DMS 273 (cell line): ENCODE data around the gene PPP1R9B.

Experiments used
- DNase-seq: peaks from one replicate; lab custom pipeline; 2025; ENCODE audit not compliant: unreplicated experiment; lab: John Stamatoyannopoulos, UW

Gene PPP1R9B

DNA sequence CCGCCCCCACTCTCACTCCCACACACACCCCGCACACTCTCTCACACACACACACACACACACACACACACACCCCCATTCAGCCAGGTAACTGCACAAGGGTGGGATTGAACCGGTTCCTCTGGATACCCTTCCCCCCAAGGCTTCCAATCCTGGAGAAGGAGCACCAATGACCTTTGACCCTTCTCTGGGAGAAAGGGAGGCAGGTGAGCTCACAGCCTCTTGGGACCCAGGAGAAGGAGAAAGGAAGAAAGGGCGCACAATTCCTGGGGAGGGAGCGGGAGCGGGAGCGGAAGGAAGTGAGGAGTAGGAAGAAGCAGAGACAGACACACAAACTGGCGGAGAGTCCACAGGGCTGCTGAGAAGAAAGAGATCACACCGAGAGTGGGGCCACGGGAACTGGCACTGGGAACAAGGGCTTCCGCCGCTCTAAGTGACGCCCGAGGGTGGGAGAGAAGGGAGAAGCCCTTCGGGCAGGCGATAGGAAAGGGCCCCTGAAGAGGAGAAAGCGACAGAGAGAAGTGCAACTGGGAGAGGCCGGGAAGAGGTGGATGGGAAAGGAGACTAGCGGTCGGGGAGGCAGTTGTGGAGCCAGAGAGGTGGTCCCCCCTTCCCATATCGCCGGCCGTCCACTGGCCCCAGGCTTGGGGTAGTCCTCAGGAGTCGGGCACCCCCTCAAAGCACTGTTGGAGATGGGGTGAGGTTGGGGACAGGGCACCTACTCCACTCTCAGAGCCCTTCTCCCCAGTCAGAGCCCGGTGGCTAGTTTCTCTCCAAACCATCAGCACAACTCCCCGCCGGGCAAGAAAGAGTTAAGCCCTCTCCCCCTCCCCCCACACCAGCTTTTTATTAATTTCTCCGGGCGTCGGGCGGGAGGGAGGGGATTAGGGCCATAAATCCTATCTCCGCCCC lies 21.8 kb downstream of the PPP1R9B start:
- no peak for DNase-seq

DNA sequence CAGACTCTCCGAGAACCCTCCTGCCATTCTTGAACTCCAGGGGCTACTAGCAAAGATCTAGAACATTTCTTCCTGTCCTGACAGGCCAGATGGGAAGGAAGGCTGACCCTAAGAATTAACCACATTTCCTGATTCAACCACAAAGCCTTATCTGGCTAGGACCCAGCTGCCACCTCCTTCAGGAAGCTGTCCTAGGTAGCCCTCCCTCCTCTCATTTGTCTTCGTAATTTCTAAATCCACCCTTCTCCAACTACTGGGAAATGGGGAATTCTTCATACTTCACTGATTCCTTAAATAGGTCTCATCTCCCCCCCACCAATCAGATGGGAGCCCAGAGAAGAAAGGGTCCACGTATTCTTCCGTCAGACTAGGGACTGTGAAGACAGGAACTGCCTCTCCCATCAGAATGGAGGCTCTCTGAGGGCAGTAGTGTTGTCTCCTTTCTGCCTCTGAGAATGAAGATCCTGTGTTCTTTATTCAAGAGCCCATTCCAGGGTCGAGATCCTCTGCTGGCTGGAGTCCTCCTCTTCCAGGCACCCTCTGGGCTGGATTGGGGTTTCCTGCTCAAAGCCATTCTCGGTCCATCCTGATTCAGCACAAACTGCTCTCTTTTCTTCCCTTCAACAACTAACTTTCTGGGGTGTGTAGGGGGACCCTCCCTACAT lies 22.6 kb downstream of the PPP1R9B start:
- DNase-seq: no peak

DNA sequence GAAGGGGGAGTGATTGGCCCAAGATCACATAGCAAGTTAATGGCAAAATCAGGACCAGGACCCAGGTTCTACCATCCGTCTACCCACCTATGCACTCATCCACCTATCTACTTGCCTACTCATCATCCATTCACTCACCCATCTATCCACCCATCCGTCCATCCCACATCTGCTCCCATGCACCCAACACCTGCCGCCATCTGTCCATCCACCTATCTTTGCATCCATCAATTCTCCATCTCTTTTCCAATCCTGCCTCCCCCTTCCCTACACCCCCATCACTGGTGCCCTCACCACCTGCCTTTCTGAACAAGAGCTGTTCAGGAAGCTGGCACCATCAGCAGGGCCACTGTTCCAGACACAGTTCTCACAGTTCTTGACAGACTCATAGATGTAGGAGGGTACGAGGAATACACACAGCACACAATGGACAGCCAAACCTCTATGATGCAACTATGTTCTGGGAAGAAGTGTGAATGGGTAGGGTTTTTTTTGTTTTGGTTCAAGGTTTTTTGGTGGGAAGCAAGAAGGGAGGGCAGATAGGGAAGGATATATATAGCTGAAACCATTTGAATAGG lies 25.0 kb downstream of the PPP1R9B start:
- DNase-seq: no peak

DNA sequence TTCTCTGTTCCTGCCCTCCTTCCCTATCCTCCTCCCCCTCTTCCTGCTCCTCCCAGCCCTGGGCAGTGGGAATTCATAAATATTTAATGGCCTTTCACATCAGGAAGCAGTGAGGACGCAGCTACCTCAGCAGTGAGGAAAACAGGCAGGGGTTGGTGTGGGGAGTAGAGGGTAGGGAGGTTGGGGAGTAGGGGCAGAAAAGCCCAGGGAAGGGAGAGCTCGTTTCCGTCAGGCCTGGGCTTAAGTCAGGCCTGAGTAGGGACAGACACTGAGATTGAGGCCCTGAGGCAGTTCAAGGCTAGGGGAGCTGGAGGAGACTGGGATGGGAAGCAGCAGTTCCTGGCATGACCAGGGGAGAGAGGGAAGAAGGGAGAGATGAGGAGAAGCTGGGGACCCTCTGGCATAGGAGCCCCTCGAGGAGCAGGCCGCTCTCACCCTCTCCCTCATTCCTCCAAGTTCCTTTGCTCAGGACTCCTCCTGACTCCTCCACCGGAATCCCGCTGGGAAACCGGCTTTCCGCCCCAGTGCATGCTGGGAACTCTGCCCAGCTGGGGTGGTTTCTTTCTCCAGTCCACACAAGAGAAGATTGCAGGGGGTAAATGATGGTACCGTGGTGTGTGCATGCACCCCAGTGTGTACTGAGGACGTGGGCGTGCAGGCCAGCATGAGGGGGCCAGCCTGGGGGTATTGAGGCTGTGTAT lies 26.7 kb downstream of the PPP1R9B start:
- DNase-seq: peak; percentile 53

DNA sequence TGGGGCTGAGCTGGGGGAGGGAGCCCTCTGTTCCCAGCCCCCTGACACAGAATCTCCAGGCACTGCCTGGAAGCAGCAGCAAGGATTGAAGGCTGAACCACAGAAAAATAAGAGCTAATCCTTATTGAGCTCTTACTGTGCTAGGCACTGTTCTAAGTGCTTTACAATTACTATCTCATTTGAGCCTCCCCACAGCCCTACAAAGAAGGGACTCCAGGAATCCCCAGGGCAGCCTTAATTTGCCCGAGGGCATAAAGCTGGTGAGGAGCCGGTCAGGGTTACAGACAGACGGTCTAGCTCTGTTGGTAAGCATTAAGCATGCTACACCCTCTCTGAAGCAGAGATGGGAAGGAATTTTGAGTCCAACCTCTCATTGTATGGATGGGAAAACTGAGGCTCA lies 27.5 kb downstream of the PPP1R9B start:
- no peak for DNase-seq

DNA sequence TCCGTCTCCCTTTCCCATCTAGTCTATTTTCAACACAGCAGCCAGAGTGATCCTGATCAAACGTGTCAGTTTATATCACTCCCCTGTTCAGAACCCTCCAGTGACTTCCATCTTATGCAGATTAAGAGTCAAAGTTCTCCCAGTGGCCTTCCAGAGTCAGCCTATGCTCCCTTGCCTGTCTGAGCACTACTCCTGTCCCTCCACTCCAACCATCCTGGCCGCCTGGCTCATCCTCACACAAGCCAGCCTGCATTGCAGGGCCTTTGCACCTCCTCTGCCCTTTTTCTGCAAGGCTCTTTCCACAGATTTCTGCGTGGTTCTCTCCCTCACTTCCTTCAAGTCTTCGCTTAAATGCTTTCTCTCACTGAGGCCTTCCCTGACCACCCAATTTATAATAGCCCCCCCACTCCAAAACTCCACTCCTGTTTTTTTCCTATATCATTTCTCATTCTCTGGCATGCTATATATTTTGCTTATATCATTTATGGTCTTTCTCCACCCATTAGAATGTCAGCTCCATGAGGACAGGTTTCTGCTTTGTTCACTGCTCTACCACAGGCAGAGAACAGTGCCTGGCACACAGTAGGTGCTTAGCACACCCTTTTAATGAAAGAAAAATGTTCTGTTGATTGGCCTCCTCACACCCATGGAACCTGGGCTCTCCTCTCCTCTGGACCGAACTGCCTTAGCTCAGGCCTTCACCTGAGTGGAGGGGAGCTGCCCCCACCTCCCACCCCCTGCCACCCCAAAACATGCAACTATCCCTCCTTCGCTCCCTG lies 29.8 kb downstream of the PPP1R9B start:
- no peak for DNase-seq

DNA sequence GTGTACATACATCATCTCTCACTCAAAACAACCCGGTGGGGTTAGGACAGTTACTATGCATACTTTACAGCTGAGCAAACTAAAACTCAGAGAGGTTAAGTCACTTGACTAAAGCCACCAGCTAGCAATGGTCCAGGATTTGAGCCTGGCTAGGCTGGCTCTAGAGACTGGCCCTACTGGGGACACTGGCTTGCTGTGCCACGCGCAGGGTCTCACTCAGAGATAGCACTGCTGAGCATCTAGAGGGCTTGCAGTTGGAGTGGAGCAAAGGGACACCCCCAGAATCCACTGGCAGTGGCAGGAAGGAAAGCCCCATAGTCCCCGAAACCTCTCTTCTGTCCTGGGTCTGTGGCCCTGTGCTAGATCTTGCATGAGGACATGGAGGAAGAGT lies 31.7 kb downstream of the PPP1R9B start:
- DNase-seq: no peak

DNA sequence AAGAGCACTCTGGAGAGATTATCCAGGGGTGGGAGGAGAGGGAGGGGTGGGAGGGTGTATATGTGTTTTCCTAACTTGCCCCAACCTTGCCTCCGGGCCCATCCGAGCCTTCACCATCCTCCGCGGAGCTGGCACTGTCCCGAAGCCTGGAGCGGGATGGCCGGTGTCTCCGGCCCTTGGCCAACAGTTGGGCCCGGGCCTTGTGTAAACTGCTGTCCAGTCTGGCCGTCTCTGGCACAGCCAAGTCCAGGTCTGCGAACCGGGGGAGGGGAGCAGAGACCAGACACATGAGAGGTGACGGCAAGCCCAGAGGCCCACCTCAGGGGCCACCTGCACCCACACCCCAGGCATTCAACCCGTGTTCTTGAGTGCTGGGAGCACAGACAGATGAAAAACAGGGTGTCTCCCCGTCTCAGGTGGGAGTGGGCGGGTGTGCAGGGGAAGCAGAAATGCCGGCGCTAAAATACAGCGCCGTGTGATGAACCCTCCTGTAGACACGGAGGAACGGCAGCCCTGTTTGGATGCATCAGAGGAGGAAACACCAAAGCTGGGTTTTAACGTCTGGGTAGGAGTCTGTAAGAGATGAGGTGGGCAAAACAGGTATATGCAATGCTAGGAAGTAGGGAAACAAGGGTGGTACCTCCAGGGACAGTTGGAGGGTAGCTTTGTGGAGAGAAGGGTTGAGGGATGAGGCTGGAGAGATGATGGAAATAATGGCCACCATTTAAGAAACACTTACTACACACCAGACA lies 32.2 kb downstream of the PPP1R9B start:
- no peak for DNase-seq

DNA sequence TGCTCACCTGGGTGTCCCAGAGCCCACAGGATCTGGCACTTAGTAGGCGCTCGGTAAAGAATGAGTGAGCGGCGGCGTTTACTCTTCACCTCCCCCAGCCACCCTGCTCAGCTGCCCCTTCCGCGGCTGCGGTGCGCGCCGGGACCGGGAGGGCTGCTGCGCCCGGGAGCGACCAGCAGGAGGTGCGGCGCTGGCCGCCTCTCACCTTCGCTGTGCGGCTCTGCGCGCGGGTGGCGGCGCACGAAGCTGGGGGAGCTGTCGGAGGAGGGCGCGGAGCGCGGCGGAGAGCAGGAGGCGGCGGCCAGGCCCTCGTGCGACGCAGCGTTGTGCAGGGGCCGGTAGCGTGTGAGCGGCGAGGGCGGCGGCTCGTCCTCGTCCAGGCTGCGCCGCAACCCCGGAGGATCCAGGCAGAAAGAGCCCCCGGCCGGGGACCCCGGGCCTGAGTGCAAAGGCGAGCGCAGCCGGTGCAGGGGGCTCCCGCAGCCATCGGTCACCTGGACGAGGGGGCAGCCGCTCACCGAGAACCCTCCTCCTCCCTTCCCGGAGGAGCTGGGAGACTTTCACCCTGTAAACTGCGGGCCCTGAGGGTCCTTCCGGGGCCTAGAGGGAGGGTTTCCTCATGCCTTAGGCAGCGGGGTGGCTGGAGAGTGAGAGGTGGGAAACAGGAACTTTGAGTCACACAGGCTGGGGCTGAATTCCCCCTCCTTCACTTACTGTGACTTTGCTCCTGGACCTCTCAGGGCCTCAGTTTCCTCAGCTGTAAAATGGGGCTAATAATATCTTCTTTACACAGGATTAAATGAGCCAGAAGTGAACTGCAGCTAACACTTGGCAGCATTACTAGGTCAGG lies 33.0 kb downstream of the PPP1R9B start:
- peak; percentile 72 for DNase-seq

DNA sequence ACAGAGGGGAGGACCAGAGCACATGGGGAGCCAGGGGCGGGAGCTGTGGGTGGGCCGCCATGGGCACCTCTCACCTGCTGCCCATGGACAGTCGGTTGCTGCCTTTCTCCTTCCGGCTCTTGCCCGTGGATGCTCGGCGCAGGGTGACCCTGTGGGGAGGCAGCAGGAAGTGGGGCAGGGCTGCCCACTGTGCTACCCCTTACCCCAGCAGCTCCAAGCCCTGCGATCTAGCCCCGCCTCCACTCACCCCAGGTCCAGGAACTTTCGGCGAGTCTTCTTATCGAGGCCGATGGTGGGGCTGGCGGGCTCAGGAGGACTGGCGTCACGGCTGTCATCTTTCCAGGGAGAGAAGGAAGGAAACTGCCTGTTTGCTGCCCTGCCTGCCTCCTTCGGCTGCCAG lies 34.7 kb downstream of the PPP1R9B start:
- DNase-seq: no peak

DNA sequence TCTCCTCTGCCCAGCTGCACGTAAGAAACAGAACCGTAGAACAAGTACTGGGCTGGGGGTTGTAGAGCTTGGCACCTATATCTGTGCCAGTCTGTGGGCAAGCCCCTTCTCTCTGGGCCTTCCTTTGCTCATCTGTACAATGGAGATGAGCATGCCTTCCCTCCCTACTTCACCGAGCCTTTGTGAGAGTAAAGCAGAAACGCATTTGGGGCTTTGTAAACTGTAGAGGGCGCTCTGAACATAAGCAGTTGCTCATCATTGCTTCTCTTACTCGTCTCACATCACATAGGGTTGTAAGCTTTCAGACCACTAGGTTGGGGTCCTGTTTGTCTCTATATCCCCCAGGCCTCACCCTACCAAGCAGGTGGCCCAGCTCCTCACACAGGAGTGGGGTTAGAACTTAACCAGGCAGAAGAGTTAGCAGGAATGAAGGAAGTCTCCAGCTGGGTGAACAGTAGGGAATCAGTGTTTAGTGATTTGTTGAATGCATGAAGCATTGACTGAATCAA lies 35.6 kb downstream of the PPP1R9B start:
- DNase-seq: peak; percentile 89

DNA sequence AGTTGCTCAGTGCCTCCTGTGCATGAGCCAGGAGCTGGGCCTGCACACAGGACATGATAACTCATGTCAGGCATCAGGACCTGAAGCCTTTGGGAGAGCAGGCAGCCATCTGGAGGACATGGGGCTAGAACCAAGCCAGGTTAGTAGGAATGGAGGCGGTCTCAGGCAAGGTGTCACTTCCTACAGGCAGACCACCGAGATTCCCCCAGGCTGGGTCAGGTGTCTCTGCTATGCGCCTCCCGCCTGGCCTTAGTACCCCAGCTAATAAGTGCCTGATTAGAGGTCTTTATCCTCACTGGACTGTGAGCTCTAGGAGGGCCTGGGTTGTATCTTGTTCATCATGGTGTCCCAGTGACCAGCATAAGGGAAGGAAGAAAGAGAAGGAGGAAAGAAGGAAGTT lies 36.1 kb downstream of the PPP1R9B start:
- DNase-seq: peak; percentile 55

DNA sequence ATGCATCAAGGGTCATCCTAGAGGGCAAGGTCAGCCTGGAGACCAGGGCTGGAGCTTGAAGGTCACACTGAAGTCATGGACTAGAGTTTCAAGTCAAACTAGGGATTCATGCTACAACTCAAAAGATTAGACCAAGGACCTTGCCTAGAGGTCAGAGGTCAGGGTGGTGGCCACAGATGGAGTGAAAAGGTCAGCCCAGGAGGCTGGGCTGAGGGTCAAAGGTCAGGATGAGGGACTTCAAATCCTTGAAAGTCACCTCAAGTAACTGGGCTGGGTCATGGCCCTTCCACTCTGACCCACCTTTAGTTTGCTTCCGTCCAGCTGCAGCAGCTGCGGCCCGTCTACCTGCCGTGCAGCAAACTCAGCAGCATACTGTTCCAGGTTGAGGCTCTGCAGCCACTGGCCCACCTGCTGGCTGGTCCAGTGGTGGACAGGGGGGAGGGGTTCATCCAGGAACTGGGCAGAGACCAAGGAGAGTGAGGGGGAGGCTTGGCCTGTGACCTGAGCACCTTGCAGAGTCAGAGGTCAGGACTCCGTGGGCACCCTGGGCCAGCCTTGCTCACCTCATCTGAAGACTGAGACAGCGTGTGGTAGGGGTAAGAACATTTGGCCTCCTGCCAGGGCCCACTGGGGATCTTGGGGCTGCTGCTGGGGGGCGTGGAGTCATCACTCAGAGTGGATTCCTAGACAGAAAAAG lies 36.7 kb downstream of the PPP1R9B start:
- peak; percentile 55 for DNase-seq

DNA sequence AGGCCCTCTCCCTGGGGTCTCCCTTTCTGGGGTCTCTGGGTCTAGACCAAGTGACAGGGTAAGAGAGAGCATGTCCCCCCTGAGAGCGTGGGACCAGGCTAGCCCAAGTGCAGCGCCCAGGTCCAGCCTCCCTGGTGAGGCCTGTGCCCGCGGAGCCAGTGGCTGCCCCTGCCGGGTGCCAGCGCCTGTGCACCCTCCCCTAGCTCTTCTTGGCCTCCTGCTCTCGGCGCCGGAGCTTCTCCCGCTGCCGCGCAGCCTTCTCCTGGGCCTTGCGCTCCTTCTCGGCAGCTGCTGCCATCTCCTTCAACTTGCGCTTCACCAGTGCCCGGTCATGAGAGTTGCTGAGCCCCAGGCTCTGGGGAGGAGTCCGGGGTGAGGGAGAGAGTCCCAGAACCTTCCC lies 37.8 kb downstream of the PPP1R9B start:
- DNase-seq: peak; percentile 51

DNA sequence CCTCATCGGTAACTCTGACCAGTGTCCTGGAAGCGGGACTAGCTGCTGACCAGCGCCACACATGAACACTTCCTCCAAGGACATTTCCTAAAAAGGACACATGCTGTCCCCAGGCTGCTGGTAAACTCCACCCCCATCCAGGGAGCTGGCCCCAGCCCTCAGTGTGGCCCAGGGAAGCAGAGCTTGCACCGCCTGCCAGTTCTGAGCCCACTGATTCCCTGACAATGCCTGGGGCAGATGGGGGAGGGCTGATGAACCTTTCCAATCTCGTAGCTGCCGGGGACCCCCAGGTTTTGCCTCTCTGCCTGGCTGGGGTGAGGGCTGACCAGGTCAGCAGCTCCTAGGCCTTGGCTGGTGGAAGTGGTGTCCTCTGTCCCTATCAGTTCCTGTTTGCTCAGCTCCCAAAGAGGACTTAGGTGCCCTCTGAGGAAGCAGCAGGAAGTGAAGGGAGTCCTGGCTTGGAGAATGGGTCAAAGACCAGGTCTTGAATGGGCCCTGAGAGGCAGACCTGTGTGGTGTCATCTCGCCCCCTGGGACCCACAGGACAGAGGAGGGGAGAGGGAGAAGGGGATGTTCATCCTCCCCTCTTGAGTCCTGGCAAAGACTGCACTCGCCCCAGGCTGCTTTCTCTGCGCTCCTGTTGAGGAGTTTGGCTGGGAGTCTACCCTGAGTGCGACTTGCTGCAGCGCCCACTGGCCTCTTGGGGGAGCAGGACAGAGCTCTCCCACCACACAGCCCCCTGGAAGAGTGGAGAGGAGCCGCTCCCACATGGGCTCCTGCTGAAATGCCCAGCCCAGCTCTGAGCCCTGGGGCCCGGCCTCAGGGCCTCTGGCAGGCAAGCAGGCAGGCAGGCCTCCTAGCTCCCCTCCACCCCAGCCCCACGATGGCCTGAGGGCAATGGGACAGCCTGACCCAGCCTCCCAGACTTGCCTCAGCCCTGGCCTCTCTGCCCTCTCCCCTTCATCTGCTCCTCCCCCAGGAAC lies 38.5 kb downstream of the PPP1R9B start:
- peak; percentile 88 for DNase-seq

DNA sequence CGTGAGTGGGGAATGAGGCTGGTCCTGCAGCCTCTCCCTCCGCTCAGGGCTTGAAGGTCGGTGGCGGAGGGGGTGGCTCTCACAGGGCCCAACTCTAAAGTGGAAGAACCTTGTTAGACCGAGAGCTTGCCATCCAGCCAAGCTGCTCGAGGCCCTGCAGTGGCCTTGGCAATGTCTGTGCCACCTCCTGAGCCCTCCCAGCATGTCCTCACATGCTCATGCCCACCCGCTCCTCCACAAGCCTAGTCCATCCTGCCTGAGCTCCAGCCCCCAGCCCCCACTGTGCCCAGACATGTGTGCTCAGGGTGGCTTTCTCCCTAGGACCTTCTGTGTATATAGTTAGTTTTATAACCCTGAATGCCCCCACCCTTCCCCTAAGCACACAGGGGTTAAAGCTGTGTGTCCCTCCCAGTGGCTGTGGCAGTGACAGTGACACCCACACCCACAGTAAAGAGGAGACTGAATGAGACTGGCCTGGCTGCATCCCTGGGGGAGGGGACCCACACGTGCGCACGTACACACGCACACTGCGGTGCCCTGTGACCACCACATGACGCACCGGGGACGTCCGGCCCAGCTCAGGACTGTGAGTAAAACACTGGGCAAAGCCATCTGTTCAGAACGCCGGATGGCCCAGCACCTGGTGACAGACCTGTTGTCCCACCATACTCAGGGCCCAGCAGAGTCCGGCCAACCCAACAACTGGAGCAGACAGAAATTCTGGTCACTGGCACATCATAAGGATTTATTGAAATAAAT lies 39.7 kb downstream of the PPP1R9B start:
- peak; percentile 65 for DNase-seq
